ENCODE data around the gene ELP4.
"Not testable (repeated sequence)": the region's sequence is repeated elsewhere in the genome, so short reads cannot be mapped to it uniquely, and the experiment has no call there.

ELP4 gene

GRCh38 chr11:31649129-31649966 lies 139.8 kb downstream of the ELP4 start:
- no peak for DNase-seq

- no peak for DNase-seq
Observed at GRCh38 chr11:31651208-31651607, 141.6 kb downstream of the ELP4 start.

GRCh38 chr11:31651822-31652221 lies 142.3 kb downstream of the ELP4 start:
- no peak for DNase-seq

- DNase-seq, result no peak
Observed at GRCh38 chr11:31652528-31652927, 143.0 kb downstream of the ELP4 start.

GRCh38 chr11:31655483-31655882 lies 145.9 kb downstream of the ELP4 start:
- DNase-seq, result no peak

GRCh38 chr11:31656051-31656450 lies 146.5 kb downstream of the ELP4 start:
- no peak for DNase-seq

GRCh38 chr11:31657091-31657490 lies 147.5 kb downstream of the ELP4 start:
- DNase-seq, result no peak

- no peak for DNase-seq
Observed at GRCh38 chr11:31664129-31664528, 154.6 kb downstream of the ELP4 start.

GRCh38 chr11:31664954-31665353 lies 155.4 kb downstream of the ELP4 start:
- DNase-seq, result no peak

GRCh38 chr11:31671681-31672080 lies 162.1 kb downstream of the ELP4 start:
- DNase-seq, result no peak

- DNase-seq, result not testable (repeated sequence)
Observed at GRCh38 chr11:31673108-31673507, 163.5 kb downstream of the ELP4 start.

- DNase-seq, result no peak
Observed at GRCh38 chr11:31676280-31676982, 166.9 kb downstream of the ELP4 start.

- no peak for DNase-seq
Observed at GRCh38 chr11:31680770-31681169, 171.2 kb downstream of the ELP4 start.

- DNase-seq, result no peak
Observed at GRCh38 chr11:31687256-31687655, 177.7 kb downstream of the ELP4 start.

GRCh38 chr11:31687861-31688260 lies 178.3 kb downstream of the ELP4 start:
- no peak for DNase-seq

GRCh38 chr11:31689559-31689958 lies 180.0 kb downstream of the ELP4 start:
- no peak for DNase-seq

GRCh38 chr11:31690041-31690440 lies 180.5 kb downstream of the ELP4 start:
- DNase-seq, result no peak

- DNase-seq, result no peak
Observed at GRCh38 chr11:31690516-31690915, 180.9 kb downstream of the ELP4 start.

GRCh38 chr11:31692466-31692865 lies 182.9 kb downstream of the ELP4 start:
- no peak for DNase-seq

- not testable (repeated sequence) for DNase-seq
Observed at GRCh38 chr11:31697049-31697448, 187.5 kb downstream of the ELP4 start.

- no peak for DNase-seq
Observed at GRCh38 chr11:31699066-31699465, 189.5 kb downstream of the ELP4 start.

GRCh38 chr11:31702966-31703365 lies 193.4 kb downstream of the ELP4 start:
- DNase-seq, result no peak

GRCh38 chr11:31706357-31706756 lies 196.8 kb downstream of the ELP4 start:
- no peak for DNase-seq

GRCh38 chr11:31711137-31711536 lies 201.6 kb downstream of the ELP4 start:
- peak; percentile 30 for DNase-seq
